ENCODE measurements around the gene NR2F1.

The NR2F1 gene

DNA sequence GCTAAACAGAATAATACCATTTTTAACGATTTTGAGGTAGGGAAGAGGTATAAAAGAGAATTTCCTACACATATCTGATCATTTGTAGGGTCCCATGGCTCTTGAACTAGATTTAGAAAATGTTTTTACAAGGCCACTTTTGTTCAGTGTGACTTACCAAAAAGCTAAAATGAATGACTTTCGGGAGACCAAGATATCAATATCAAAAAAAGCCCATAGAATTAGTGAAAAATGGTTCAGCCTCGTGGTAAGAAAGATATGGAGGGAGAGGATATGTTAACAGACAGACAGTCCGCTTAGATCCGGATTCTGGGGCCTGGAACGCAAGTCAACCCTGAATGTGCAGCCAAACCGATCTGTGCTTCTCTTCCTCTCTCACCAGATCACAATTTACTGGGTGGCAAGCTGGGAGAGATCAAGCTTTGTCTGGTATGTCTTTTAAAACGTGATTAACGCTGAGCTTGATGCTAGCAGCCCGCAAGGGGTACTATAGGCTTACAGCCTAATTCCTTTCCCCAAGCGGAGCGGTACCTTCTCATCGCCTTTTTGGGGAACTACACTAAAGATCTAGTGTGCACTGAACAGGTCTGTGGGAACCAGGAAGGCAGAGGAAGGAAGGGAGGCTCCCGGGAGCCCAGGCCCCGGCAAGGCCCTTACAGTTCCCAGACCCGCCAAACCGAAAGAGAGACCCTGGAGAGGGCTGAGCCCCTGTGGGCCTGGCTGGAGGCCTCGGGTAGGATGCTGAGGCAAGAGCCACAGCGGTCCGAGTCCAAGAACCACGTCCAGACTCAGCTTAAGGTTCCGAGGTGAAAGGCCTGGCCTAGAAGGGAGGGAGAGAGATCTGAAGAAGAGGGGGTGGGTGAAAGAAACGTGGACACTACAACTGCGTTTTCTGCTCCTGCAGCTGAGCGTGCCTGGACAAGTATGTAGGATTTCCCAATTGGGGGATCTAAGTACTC is 4.9 kb upstream of the NR2F1 start:
- no peak for DNase-seq

DNA sequence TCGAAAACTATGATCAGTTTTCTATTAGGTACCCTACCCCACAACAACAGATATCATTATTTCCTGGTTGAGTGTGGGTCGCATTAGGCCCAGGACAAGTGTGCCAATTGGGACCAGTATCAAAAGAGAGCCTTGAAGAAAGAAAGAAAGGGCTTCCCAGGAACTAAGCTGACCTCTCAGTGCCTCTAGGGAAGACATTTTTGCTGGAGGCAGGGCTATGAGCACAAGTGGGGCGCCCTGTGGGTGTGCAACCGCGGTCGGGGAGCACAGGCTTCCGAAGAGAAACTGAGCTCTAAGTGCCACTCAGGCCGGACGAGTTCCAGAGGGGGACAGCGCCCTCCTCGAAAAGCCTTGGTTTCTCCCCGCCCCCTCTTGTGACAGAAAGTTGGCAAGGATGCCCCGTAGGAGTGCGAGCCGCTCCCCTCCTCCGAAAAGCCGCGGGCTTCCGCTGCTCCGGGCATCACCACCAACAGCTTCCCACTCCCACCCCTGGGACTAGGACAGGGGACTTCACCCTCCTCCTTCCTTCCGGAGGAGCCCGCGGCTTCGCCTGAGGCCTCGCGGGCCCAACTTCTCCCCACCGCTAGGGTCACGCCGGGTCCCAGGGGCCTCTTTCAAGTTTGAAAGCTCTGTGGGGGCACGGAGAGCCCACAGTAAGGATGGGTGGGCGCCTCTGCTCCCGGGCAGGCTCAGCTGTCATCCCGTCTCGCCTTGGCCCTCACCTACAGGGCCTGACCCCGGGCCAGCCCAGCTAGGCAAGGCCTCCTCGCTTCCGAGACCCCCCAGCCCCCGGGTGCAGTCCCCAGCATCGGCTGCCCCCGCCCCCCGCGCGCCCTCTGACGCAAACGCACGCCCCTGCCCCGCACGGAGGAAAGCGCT is 4.0 kb upstream of the NR2F1 start:
- no peak for DNase-seq

DNA sequence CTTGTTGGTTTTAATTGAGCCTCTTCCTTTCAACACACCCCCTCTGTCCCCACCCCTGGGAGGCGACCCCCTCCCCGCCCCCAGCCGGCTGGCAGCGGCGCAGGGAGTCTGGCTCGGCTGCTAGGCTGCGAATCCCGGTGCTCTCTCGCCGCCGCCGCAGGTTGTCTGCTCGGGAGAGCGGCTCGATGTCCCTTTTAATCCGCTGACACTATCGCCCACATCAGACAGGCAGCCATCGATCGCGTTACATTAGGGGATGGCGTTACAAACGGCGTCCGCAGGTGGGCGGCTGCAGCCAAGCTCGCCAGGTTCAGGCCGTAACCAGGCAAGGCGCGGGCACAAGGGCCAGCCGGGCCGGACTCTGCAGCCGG is 3.3 kb upstream of the NR2F1 start:
- no peak for DNase-seq

DNA sequence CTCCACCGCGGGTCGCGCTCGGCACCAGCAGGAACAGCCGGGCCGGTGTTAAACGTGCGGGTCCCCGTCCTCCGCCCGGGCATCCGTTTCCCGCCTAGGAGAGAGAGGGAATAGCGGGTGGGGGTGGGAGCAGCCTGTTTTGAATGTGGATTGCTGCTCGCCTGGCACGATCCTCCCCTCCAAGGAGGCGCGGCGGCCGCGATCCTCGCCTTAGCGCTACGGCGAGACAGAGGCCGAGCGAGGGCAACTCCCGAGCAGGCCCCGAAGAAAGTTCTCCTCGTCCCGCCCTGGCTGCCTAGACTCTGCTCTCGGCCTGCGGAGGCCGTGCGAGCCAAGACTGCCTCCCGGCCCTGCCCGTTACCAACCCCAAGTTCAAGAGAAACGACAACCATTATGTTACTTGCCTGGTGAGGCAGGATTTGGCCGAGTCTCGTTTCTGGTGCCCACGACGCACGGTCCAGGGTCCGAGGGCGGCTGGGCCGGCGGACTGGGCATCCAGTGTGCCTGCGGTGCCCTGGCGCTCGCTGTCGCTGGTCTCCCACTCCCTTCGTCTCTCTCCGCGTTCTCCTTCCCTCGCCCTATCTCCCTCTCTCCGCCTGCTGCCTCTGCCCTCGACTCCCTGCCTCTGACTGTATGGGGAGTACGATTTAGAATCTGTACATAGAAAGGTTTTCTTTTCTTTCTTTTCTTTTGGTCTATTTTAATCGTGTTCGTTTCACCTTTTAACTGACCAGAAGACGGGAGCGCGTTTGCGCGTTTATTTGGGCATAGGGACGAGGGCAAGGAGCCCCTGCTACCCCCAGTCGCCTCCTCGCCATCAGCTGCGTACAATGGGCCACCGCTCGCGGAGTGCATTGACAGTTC is 2.7 kb upstream of the NR2F1 start:
- no peak for DNase-seq

DNA sequence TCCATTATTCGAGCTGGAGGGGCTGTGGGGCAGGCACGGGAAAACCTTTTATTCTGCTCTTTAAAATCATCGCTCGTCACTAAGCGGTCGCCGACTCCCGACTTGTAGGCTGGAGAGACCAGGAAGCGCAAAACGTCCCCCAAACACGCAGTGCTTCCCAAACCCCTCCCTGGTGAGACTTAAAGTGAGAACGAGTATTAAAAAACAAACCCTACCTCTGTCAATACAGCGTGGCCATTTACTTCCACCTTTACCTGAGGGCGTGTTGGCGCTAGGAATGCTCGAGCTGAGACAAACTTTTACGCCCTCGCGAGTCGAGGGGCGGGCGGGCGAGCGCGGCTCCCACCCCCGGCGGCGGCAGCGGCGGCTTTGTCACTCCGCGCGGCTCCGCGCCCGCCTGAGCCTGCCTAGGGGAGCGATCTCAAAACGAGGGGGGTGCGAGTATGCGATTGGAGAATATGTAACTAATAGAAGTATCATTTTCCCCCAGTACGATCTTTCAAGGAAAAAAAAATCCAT is 2.0 kb upstream of the NR2F1 start, which contains the start of gene NR2F1-AS1:
TSS of gene NR2F1-AS1 (minus strand) at position 293 of the 519 bp plus-strand sequence.
- DNase-seq: no peak

DNA sequence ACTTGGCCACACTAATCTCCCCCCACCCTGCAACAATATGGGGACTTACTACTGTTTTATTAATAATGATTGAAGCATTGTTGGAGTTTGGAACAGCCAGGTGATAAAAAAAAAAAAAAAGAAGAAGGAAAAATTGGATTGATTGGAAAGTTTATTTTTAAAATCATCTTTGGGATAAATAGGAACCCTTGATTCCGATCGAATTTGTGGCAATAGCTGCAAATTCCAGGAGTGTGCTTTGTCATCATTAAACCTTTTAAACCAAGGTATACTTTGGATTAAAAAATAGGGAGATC is 907 bp upstream of the NR2F1 start:
- DNase-seq: no peak

DNA sequence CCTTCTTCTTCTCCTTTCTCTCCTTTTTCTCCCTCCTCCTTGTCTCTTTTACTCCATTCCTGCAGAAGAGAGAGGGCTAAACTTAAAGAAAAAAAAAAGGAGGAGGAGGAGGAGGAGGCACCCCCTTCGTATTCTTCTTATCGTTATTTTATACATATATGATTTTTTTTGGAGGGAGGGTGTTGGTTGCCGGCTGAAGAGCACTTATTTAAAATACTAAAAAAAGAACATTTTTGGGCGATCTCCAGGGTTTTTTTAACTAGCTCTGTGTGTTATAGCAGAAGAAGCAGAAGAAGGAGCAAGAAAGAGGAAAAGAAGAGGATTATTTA is 381 bp downstream of the NR2F1 start:
- DNase-seq: no peak

DNA sequence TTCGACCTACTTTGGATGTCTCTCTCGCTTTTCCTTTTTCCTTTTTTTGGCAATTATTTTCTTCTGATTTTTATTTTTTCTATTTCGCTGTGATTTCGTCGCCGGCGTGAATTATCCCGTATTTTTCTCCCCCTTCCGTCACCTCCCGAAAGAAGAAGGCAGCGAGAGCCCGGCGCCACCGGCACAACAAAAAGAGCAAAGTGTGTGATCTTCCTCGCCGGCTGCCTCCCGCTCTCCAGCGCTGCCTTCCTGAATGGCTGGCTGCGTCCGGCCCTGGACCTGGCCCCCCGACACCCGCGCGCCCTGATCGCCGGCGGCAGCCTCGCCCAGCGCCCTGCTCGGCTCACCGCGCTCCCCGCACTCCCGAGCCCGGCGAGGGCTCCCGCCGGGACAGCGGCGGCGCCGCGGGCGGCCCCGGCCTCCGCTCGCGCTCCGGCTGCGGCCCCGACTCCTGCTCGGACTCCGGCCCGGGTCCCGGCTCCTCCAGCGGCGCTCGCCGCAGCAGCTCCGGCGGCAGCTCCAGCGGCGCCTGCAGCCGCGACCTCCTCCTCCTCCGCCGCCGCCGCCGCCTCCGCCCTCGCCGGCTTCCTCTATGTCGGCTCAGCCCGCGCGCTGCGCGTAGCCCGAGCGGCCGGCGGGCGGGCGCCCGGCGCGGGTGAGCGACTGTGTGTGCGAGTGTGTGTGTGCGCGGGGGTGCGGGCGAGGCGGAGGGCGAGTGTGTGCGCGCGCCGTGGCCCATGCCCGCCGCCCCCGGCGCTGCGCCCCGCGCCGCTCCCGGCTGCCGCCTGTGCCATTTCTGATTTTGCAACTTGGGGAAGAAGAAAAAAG is 960 bp downstream of the NR2F1 start:
- DNase-seq: peak in 1 of 2 donors; percentile 56

DNA sequence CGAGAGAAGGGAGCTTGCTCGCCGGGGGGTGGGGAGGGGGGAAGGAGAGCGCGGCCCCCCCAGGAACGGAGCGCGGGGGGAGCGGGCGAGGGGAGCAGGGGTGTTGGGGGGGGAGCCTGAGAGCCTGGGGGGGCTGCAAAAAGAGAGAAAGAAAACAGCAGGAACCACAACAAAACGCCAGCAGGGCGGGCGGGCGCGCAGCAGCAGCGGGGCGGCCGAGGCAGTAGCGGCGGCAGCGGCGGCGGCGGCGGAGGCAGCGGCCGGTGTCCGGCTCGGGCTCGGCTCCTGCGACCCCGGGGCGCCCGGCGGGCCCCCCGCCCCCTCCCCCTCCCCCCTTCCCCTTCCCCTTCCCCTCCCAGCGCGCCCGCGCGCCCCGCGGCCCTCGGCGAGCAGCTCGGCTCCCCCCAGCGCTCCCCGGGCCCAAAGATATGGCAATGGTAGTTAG is 1.6 kb downstream of the NR2F1 start:
- DNase-seq: no peak

DNA sequence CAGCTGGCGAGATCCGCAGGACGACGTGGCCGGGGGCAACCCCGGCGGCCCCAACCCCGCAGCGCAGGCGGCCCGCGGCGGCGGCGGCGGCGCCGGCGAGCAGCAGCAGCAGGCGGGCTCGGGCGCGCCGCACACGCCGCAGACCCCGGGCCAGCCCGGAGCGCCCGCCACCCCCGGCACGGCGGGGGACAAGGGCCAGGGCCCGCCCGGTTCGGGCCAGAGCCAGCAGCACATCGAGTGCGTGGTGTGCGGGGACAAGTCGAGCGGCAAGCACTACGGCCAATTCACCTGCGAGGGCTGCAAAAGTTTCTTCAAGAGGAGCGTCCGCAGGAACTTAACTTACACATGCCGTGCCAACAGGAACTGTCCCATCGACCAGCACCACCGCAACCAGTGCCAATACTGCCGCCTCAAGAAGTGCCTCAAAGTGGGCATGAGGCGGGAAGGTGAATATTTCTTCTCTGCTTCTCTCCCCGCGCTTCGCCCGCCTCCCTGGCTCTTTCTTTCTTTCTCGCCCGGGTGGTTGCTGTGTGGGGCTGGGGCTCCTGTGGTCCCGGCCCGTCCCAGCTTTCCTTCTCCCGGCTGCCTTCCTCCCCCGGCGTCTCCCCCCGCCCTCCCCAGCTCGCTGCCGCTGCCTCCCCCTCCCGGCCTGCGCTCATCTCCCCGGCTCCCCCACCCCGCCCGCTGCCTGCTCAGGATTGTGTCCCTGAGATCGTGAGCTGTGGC is 2.2 kb downstream of the NR2F1 start:
- no peak for DNase-seq

DNA sequence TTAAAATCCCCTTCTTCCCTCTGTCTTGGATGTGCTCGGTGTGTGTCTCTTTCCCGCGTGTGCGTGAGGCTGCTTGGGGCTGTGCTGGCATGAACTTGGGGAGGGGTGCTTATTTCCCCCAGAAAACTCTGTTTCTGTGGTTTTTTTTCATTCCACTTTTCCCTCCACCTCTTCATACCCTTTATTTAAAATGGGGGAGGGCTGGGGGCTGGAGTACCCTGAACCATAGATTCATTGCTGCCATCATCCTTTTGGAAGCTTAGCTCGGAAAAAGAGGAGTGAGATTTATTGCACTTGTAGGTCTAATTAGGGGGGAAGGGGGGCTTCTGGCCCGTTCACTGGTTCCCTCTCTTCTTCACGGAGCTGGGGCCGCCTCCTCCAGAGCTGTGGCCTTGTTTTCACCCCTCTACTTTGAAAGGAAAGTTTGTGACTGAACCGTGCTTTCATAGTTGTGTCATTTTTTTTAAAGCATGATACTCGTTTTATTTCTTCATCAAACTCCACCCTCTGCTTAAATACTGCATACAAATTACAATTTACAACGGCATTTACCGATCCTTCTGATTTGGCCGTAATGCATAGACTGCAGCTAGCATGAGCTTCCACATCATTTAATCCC is 2.9 kb downstream of the NR2F1 start:
- no peak for DNase-seq

DNA sequence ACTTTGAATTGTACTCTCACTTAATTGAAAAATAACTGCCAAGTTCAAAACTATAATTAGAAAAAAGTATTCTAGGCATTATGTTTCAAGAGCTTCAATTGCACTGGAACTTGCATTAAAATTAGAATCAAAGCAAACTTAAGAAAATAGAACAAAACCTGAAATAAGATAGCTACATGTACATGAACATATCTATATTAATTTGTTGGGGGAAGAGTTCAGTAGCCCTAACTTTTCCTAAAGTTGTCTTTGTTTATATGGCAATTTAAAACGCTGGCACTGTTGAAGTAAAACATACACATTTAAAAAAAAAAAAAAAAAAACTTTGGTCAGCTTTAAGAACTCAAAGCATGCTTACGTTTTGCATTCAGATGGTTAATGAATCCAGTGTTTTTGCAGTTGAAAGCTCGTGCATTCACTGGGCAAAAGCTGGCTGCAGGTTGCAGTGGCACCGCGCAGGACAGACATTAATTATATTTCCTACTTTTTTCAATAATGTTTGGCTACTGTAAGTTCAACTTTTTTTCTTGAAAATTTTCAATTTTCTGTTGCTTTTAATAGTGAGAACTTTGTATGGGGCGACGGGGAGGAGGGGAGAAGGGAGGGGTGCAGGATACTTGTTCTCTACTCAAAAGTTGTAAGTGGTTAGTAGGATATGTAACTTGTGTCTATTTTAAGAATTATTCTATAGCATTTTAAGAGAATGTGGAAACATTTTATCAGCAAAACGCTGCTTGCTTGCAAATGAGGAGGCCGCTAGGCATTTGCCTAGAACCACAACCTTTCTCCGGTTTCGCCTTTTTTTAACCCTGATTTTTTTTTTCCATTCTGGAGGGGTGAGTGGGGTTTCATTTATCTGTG is 3.9 kb downstream of the NR2F1 start:
- DNase-seq: no peak

DNA sequence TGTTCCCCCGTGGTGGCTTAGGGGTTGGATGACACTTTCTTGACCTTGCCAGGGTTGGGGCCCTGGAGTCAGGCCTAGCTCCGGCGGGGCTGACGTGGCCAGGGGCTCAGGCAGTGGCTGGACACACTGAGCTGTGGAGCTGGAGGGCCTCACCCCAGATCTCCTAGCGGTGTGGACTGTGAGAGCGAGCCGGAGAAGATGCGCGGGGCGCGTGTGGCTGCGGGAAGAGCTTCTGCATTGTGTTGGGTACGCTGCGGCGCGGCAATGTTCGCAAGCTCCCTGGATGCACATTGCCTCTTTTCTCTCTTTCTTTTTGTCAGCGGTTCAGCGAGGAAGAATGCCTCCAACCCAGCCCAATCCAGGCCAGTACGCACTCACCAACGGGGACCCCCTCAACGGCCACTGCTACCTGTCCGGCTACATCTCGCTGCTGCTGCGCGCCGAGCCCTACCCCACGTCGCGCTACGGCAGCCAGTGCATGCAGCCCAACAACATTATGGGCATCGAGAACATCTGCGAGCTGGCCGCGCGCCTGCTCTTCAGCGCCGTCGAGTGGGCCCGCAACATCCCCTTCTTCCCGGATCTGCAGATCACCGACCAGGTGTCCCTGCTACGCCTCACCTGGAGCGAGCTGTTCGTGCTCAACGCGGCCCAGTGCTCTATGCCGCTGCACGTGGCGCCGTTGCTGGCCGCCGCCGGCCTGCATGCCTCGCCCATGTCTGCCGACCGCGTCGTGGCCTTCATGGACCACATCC is 4.8 kb downstream of the NR2F1 start:
- no peak for DNase-seq

DNA sequence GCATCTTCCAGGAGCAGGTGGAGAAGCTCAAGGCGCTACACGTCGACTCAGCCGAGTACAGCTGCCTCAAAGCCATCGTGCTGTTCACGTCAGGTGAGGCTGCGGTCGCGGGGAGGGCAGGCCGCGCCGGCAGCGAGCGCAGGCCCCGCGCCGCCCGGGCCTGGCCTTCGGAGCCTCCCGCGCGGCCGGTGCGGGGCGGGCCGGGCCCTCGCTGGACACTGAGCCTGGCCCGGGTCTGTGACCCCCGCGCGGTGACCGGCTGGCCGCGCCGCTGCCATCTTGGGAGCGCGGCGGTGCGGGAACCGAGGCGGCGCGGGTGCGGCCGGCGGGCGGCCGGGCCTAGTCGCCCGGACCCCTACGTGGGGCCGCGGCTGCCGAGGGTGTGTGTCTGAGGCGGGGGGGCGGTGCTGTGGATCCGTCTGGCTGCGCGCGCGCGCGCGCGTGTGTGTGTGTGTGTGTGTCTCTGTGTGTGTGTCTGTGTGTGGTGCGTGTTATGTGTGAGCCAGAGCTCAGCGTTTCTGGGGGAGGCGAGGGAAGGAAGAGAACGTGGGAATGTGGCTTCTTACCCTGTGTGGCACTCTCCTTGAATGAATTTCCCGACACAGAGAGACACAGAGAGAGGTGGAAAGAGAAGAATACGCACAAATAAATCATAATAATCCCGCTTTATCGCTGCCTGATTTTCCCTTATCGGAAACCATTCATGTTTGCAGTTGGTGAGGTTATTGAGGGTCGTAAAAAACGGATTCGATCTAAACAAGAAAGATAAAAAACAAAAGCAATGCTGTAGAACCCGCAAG is 5.5 kb downstream of the NR2F1 start:
- no peak for DNase-seq

DNA sequence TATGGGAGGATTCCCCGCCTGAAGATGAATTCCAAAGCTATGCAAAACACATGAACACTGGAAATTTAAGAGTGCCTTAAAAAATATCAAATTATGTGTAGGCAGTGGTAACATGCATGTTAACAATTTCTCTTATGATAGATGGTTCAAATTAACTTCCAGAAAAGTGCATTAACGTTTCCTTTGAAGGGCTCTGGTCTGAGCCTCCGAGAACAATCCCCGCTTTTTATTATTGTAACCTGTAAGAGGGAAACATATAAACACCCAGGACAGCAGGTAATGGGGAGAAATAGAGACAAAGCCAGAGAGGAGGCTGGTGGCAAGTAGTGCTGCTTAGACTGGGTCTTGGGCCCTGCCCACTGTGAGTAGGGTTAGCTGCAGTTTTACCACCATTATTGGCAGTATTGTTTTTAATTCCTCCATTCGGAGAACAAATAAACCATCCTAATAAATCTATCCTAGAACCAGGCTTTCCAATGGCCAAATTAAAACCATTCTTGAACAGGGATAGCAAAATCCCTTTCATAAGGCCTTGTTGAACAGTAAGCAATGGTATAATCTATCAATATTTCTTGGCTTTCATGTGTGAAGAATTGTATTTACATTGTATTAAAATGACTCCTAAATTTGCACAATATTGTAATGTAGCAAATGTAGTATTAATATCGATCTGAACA is 6.3 kb downstream of the NR2F1 start:
- no peak for DNase-seq

DNA sequence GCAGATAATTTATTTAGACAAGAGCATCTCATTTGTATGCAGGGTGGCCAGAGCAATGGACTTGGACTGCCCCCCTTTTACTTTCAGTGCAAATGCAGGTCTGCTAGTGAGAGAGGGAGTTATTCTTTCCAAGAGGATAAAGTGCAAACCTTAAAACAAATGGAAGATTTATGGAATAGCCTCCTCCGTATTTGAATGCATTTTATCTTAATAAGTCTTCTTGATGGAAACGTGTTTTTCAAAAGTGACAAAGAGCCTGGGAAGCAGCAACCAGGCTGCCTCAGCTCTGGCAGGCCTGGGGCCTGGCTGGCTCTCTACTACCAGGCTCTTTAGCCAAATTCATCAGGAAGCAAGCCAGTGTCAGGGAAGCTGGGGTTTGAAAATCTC is 6.8 kb downstream of the NR2F1 start:
- DNase-seq: no peak

DNA sequence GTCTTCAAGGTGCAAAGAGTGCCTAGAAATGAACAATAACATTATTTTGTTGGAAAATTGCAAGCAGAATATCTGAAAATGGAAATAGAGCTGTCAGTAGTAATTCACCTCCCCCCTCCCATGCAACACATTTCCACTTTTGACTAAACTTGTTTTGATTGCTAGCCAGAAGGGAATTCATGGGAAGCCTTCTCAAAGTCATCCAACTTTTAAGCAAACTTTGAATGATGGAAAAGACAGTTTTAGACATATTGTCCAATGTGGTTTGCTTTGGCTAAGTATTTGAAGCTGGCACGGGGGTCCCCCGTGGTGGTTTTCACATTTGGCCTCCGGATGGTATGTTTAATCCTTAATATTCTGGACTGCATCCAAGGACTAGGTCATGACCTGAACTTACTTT is 7.5 kb downstream of the NR2F1 start:
- DNase-seq: no peak

Data from stimulated activated CD4-positive, alpha-beta T cell treated with anti-CD3 and anti-CD28 coated beads, Interleukin-2, amount 100 ng/mL, for 24 hours (primary cell).